Neural cell (in vitro differentiated cells): Measurements from ENCODE around the gene SH3BGRL2. TPM values are rescaled to one million over a fixed set of nuclear protein-coding genes. Genes with fewer than 3 reads are reported as not detected.

Experiments
- H2AFZ ChIP-seq: fragments of 200-600, 300-800 bp; sonication (generic), shearing (Covaris generic); 2 replicates; pipeline ENCODE4 v1.6.0; 2014; ENCODE audit warnings: low read depth, mild to moderate bottlenecking, antibody characterized with exemption, low read length, moderate library complexity
- H3F3A ChIP-seq: fragments of 200-600 bp; shearing (Covaris generic); 2 replicates; pipeline ENCODE4 v1.6.1; 2016; ENCODE audit warnings: mild to moderate bottlenecking, moderate library complexity, mixed read lengths, antibody characterized with exemption, low read length; ENCODE audit not compliant: insufficient read depth, poor library complexity, severe bottlenecking
- H3K27ac ChIP-seq: fragments of 200-600, 300-800 bp; sonication (generic), shearing (Covaris generic); 2 replicates; pipeline ENCODE4 v1.5.1; 2014; ENCODE audit warnings: mild to moderate bottlenecking, low read length, moderate library complexity
- H3K27me3 ChIP-seq: fragments of 300-800, 200-600 bp; sonication (generic), shearing (Covaris generic); 2 replicates; pipeline ENCODE4 v1.6.0; 2014; ENCODE audit warnings: mild to moderate bottlenecking, low read depth, low read length, moderate library complexity; ENCODE audit not compliant: insufficient read depth
- H3K36me3 ChIP-seq: fragments of 300-800, 200-600 bp; sonication (generic), shearing (Covaris generic); 2 replicates; pipeline ENCODE4 v1.5.1; 2014; ENCODE audit warnings: mild to moderate bottlenecking, antibody characterized with exemption, low read length, moderate library complexity; ENCODE audit not compliant: insufficient read depth
- H3K4me2 ChIP-seq: fragments of 300-800, 200-600 bp; sonication (generic), shearing (Covaris generic); 2 replicates; pipeline ENCODE4 v1.6.0; 2014; ENCODE audit warnings: mild to moderate bottlenecking, low read length
- H3K4me3 ChIP-seq: fragments of 300-800, 200-600 bp; sonication (generic), shearing (Covaris generic); 2 replicates; pipeline ENCODE4 v1.5.1; 2014; ENCODE audit warnings: mild to moderate bottlenecking, low read length, moderate library complexity
- H3K79me2 ChIP-seq: fragments of 200-600 bp; shearing (Covaris generic); replicated peaks from 2 replicates; pipeline ENCODE4 v1.6.0; 2014; ENCODE audit warnings: mild to moderate bottlenecking, low read length, moderate library complexity; ENCODE audit not compliant: insufficient read depth
- H3K9ac ChIP-seq: fragments of 300-800, 200-600 bp; sonication (generic), shearing (Covaris generic); 2 replicates; pipeline ENCODE4 v1.6.1; 2016; ENCODE audit warnings: mild to moderate bottlenecking, low read length, mixed read lengths
- H3K9me2 ChIP-seq: fragments of 200-600 bp; shearing (Covaris generic); 2 replicates; pipeline ENCODE4 v1.6.1; 2016; ENCODE audit warnings: mild to moderate bottlenecking, low read length, mixed read lengths; ENCODE audit not compliant: insufficient read depth
- H3K9me3 ChIP-seq: fragments of 200-600, 300-800 bp; sonication (generic), shearing (Covaris generic); 2 replicates; pipeline ENCODE4 v1.6.1; 2016; ENCODE audit warnings: mild to moderate bottlenecking, mixed run types, low read length, moderate library complexity, mixed read lengths
- H4K20me1 ChIP-seq: fragments of 200-600 bp; shearing (Covaris generic); 2 replicates; pipeline ENCODE4 v1.6.1; 2016; ENCODE audit warnings: mild to moderate bottlenecking, mixed run types; ENCODE audit not compliant: insufficient read depth
- CTCF ChIP-seq: fragments of 450-650 bp; IDR thresholded peaks from 2 replicates; pipeline ENCODE4 v1.5.1; 2014; ENCODE audit warnings: antibody characterized with exemption, mild to moderate bottlenecking, moderate library complexity; ENCODE audit not compliant: poor library complexity, severe bottlenecking
- EP300 ChIP-seq: fragments of 450-650 bp; conservative IDR thresholded peaks from 2 replicates; pipeline ENCODE4 v1.6.1; 2014; ENCODE audit warnings: antibody characterized with exemption, mild to moderate bottlenecking, moderate library complexity; ENCODE audit not compliant: poor library complexity, severe bottlenecking
- EZH2 ChIP-seq: fragments of 200-600, 300-800 bp; shearing (Covaris generic), sonication (generic); IDR thresholded peaks from 2 replicates; pipeline ENCODE4 v1.6.1; 2014; ENCODE audit warnings: antibody characterized with exemption, low read length, borderline replicate concordance, mild to moderate bottlenecking; ENCODE audit not compliant: insufficient read depth, poor library complexity, severe bottlenecking
- MXI1 ChIP-seq: fragments of 450-650 bp; conservative IDR thresholded peaks from 2 replicates; pipeline ENCODE4 v1.6.1; 2014; ENCODE audit warnings: antibody characterized with exemption, mild to moderate bottlenecking; ENCODE audit not compliant: poor library complexity, severe bottlenecking
- POLR2AphosphoS5 ChIP-seq: IDR thresholded peaks from 2 replicates; pipeline ENCODE4 v1.6.1; 2012
- RAD21 ChIP-seq: fragments of 450-650 bp; conservative IDR thresholded peaks from 2 replicates; pipeline ENCODE4 v1.6.1; 2014; ENCODE audit warnings: antibody characterized with exemption, mild to moderate bottlenecking, moderate library complexity
- REST ChIP-seq: IDR thresholded peaks from 2 replicates; pipeline ENCODE4 v1.6.1; 2012; ENCODE audit warnings: borderline replicate concordance
- SMC3 ChIP-seq: fragments of 450-650 bp; conservative IDR thresholded peaks from 2 replicates; pipeline ENCODE4 v1.6.1; 2014; ENCODE audit warnings: antibody characterized with exemption, mild to moderate bottlenecking, moderate library complexity; ENCODE audit not compliant: poor library complexity
- TAF1 ChIP-seq: IDR thresholded peaks from 2 replicates; pipeline ENCODE4 v1.6.1; 2012; ENCODE audit warnings: low read depth
- polyA plus RNA-seq: library from polyadenylated mRNA; depleted of rRNA; stranded (reverse); fragments of >200 nt; gene quantifications from 2 replicates; pipeline ENCODE4 v1.2.3, GENCODE V29; 2014

Gene SH3BGRL2
- polyA plus RNA-seq, 1 donor from 2014 or later, result 25.3 TPM

GRCh38 chr6:79622364-79622763 lies 8.8 kb upstream of the SH3BGRL2 start:
- Histone ChIP-seq H3K9me2 (no peaks in the 10 kb centered on the region), H3K27ac (no peak overlapping the region), H3F3A (no peaks in the 10 kb centered on the region), H3K36me3 (no peaks in the 10 kb centered on the region), H3K27me3 (no peaks in the 10 kb centered on the region), H3K79me2 (no peaks in the 10 kb centered on the region), H3K4me3 (no peak overlapping the region), H2AFZ (no peak overlapping the region), H3K4me2 (no peak overlapping the region), H4K20me1 (no peaks in the 10 kb centered on the region), H3K9me3 (no peaks in the 10 kb centered on the region), H3K9ac (no peak overlapping the region)
- no peak for TF ChIP-seq RAD21
- no peak for TF ChIP-seq SMC3
- no peak for TF ChIP-seq MXI1
- no peak for TF ChIP-seq TAF1
- no peak for TF ChIP-seq REST
- TF ChIP-seq EZH2, result no peak
- TF ChIP-seq EP300, result no peak
- TF ChIP-seq CTCF, result no peak
- no peak for TF ChIP-seq POLR2AphosphoS5

- Histone ChIP-seq H3K27me3 (no peaks in the 10 kb centered on the region), H3K9me2 (no peaks in the 10 kb centered on the region), H3F3A (no peaks in the 10 kb centered on the region), H3K27ac (peak overlapping the region; percentile 21), H3K9ac (no peak overlapping the region), H3K4me3 (no peak overlapping the region), H3K9me3 (no peaks in the 10 kb centered on the region), H3K79me2 (no peaks in the 10 kb centered on the region), H3K4me2 (no peak overlapping the region), H2AFZ (no peak overlapping the region), H3K36me3 (no peaks in the 10 kb centered on the region), H4K20me1 (no peaks in the 10 kb centered on the region)
- TF ChIP-seq EP300, result no peak
- TF ChIP-seq EZH2, result no peak
- no peak for TF ChIP-seq MXI1
- no peak for TF ChIP-seq SMC3
- TF ChIP-seq REST, result no peak
- no peak for TF ChIP-seq CTCF
- TF ChIP-seq POLR2AphosphoS5, result no peak
- TF ChIP-seq TAF1, result no peak
- TF ChIP-seq RAD21, result no peak
Measured at GRCh38 chr6:79623106-79623505, 8.0 kb upstream of the SH3BGRL2 start.
